Activated CD8-positive, alpha-beta T cell treated with anti-CD3 and anti-CD28 coated beads for 36 hours (primary cell): ENCODE data around the gene LRMDA. TPM values are rescaled to one million over a fixed set of nuclear protein-coding genes. Genes with fewer than 3 reads are reported as not detected.

Experiments
- ATAC-seq: fragments of 200-7000 bp; cut with Tn5 transposase; one replicate; pipeline ENCODE4 v1.10.0; 2021; ENCODE audit warnings: mild to moderate bottlenecking, moderate library complexity
- CTCF ChIA-PET: fragments of 350-600 bp; sonication (Branson Sonifier 250); formaldehyde crosslinking; loops from one replicate; lab custom pipeline; 2021; ENCODE audit warnings: antibody characterized with exemption; lab: Charles Lee
- POLR2A ChIA-PET: fragments of 350-600 bp; sonication (Branson Sonifier 250); formaldehyde crosslinking; loops from one replicate; lab custom pipeline; 2021; ENCODE audit warnings: antibody characterized with exemption; lab: Charles Lee
- DNase-seq: peaks from one replicate; pipeline ENCODE4 v3.0.0-alpha.2; 2020
- H3K27ac Mint-ChIP-seq: one replicate; pipeline ENCODE4 v1.8.0; 2021; ENCODE audit warnings: mild to moderate bottlenecking, mixed read lengths
- H3K27me3 Mint-ChIP-seq: one replicate; pipeline ENCODE4 v1.8.0; 2021; ENCODE audit warnings: mixed read lengths
- H3K36me3 Mint-ChIP-seq: one replicate; pipeline ENCODE4 v1.8.0; 2021; ENCODE audit warnings: low read depth, mixed read lengths
- H3K4me1 Mint-ChIP-seq: one replicate; pipeline ENCODE4 v1.8.0; 2021; ENCODE audit warnings: low read depth, mixed read lengths
- H3K4me3 Mint-ChIP-seq: one replicate; pipeline ENCODE4 v1.8.0; 2021; ENCODE audit warnings: mild to moderate bottlenecking, moderate library complexity, mixed read lengths
- H3K9me3 Mint-ChIP-seq: one replicate; pipeline ENCODE4 v1.8.0; 2021; ENCODE audit warnings: mixed read lengths
- CTCF ChIP-seq: fragments of 200-600 bp; IDR thresholded peaks from one replicate; pipeline ENCODE4 v1.8.0; 2022; ENCODE audit warnings: antibody characterized with exemption, mild to moderate bottlenecking
- intact Hi-C: fragments of 100-400 bp; cut with micrococcal nuclease; formaldehyde crosslinking; loops from one replicate; pipeline ENCODE4 v1.10.0; 2022
- total RNA-seq, 2 experiments: library from RNA; stranded (reverse); gene quantifications; one replicate each; pipeline ENCODE4 v1.2.3, GENCODE V29; 2021

LRMDA gene
- total RNA-seq, 2 experiments from 2014 or later = not detected

GRCh38 chr10:75655791-75656451, 224.5 kb downstream of the LRMDA start:
- POLR2A ChIA-PET = no interaction called here
- H3K4me3 Mint-ChIP-seq = no peak overlapping the region
- ATAC-seq (no peak), DNase-seq (no peak)
- H3K27me3 Mint-ChIP-seq = peaks cover 9% of the 10 kb centered on the region
- TF ChIP-seq CTCF = no peak
- H3K36me3 Mint-ChIP-seq = no peaks in the 10 kb centered on the region
- H3K9me3 Mint-ChIP-seq = no peaks in the 10 kb centered on the region
- no peaks in the 10 kb centered on the region for H3K4me1 Mint-ChIP-seq
- H3K27ac Mint-ChIP-seq = no peak overlapping the region
- CTCF ChIA-PET = no interaction called here
- intact Hi-C loops = no loop called here

- DNase-seq (no peak), ATAC-seq (no peak)
- peaks cover 8% of the 10 kb centered on the region for H3K27me3 Mint-ChIP-seq
- intact Hi-C loops = no loop called here
- H3K4me1 Mint-ChIP-seq = no peaks in the 10 kb centered on the region
- TF ChIP-seq CTCF = no peak
- no peak overlapping the region for H3K4me3 Mint-ChIP-seq
- no peaks in the 10 kb centered on the region for H3K9me3 Mint-ChIP-seq
- CTCF ChIA-PET = no interaction called here
- H3K36me3 Mint-ChIP-seq = no peaks in the 10 kb centered on the region
- H3K27ac Mint-ChIP-seq = no peak overlapping the region
- POLR2A ChIA-PET = no interaction called here
These were observed 225.9 kb downstream of the LRMDA start for GRCh38 chr10:75657351-75657750.

GRCh38 chr10:75658036-75658435, 226.6 kb downstream of the LRMDA start:
- ATAC-seq (no peak), DNase-seq (no peak)
- Mint-ChIP-seq H3K4me3 (no peak overlapping the region), H3K9me3 (no peaks in the 10 kb centered on the region), H3K4me1 (no peaks in the 10 kb centered on the region), H3K36me3 (no peaks in the 10 kb centered on the region), H3K27ac (no peak overlapping the region), H3K27me3 (peaks cover 8% of the 10 kb centered on the region)
- POLR2A ChIA-PET = no interaction called here
- TF ChIP-seq CTCF = no peak
- intact Hi-C loops = no loop called here
- CTCF ChIA-PET = no interaction called here

GRCh38 chr10:75658496-75658895, 227.1 kb downstream of the LRMDA start:
- Mint-ChIP-seq H3K4me3 (no peak overlapping the region), H3K36me3 (no peaks in the 10 kb centered on the region), H3K9me3 (no peaks in the 10 kb centered on the region), H3K27ac (no peak overlapping the region), H3K27me3 (peaks cover 8% of the 10 kb centered on the region), H3K4me1 (no peaks in the 10 kb centered on the region)
- no peak for ATAC-seq
- TF ChIP-seq CTCF = no peak
- POLR2A ChIA-PET = no interaction called here
- no peak for DNase-seq
- CTCF ChIA-PET = no interaction called here
- intact Hi-C loops = no loop called here

- CTCF ChIA-PET = no interaction called here
- H3K36me3 Mint-ChIP-seq = no peaks in the 10 kb centered on the region
- peaks cover 7% of the 10 kb centered on the region for H3K27me3 Mint-ChIP-seq
- no peaks in the 10 kb centered on the region for H3K9me3 Mint-ChIP-seq
- DNase-seq (no peak), ATAC-seq (no peak)
- intact Hi-C loops = no loop called here
- no peaks in the 10 kb centered on the region for H3K4me1 Mint-ChIP-seq
- POLR2A ChIA-PET = no interaction called here
- no peak for TF ChIP-seq CTCF
- H3K27ac Mint-ChIP-seq = no peak overlapping the region
- H3K4me3 Mint-ChIP-seq = no peak overlapping the region
These were observed 227.5 kb downstream of the LRMDA start for GRCh38 chr10:75658915-75659314.
